ENCODE data around the gene LNX2. TPM values are rescaled to one million over a fixed set of nuclear protein-coding genes. Genes with fewer than 3 reads are reported as not detected.

LNX2 gene
- polyA plus RNA-seq, 1 donor (not counting 4 experiments of a cell fraction or from before 2014, with no cell fraction given), result 17.0 TPM

DNA sequence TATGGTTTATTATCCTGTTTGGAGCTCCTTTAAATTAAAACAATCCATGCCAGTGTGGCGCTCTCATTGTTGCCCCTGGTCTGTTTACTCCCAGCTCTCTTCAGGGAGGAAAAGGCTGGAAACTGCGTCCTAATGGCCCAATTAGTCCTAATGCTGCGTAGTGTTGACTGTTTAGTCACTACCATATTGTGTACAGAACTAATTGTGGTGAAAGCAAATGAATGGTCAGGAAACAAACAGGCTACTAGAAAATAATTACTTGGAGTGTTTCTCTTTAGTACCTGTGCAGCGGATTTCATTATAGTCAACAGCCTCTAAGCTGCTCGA is 115.5 kb downstream of the LNX2 start:
- Histone ChIP-seq H3K36me3 (ENCODE audit: control insufficient read depth in 2 of 2, extremely low read depth in 1 of 2, insufficient read depth in 2 of 2, low read length in 2 of 2) (no peaks in the 10 kb centered on the region), H3K4me2 (ENCODE audit: control insufficient read depth, extremely low read depth, insufficient read depth, low read depth, low read length) (no peak overlapping the region), H3K9me1 (ENCODE audit: control insufficient read depth, extremely low read depth, insufficient read depth, low read length) (no peaks in the 10 kb centered on the region), H3K79me2 (ENCODE audit: control insufficient read depth, insufficient read depth, low read length) (no peaks in the 10 kb centered on the region), H3K4me3 (ENCODE audit: control insufficient read depth in 2 of 3, extremely low read depth in 1 of 3, insufficient read depth in 2 of 3, low read depth in 1 of 3, low read length in 3 of 3) (no peak overlapping the region), H2AFZ (ENCODE audit: control insufficient read depth, low read length) (no peak overlapping the region), H4K20me1 (ENCODE audit: control insufficient read depth, extremely low read depth, insufficient read depth, low read length) (no peaks in the 10 kb centered on the region), H3K9me3 (ENCODE audit: control insufficient read depth, low read depth, low read length) (no peaks in the 10 kb centered on the region), H3K27me3 (ENCODE audit: control insufficient read depth, extremely low read depth, insufficient read depth, low read length) (peaks cover 6% of the 10 kb centered on the region), H3K27ac (ENCODE audit: control insufficient read depth, insufficient read depth, low read length) (no peak overlapping the region), H3K4me1 (ENCODE audit: control insufficient read depth, extremely low read depth, insufficient read depth, low read length) (no peaks in the 10 kb centered on the region), H3K9ac (ENCODE audit: control insufficient read depth, extremely low read depth, insufficient read depth, low read length) (no peak overlapping the region)
- DNase-seq (ENCODE audit: low read depth, low spot score) (no peak), FAIRE-seq (no peak)
- dilution Hi-C loops (cut with MboI; ENCODE audit: extremely low pct_ligation_motif_present, low sequenced_read_pairs), result no loop called here
- TF ChIP-seq, protein P1, sequence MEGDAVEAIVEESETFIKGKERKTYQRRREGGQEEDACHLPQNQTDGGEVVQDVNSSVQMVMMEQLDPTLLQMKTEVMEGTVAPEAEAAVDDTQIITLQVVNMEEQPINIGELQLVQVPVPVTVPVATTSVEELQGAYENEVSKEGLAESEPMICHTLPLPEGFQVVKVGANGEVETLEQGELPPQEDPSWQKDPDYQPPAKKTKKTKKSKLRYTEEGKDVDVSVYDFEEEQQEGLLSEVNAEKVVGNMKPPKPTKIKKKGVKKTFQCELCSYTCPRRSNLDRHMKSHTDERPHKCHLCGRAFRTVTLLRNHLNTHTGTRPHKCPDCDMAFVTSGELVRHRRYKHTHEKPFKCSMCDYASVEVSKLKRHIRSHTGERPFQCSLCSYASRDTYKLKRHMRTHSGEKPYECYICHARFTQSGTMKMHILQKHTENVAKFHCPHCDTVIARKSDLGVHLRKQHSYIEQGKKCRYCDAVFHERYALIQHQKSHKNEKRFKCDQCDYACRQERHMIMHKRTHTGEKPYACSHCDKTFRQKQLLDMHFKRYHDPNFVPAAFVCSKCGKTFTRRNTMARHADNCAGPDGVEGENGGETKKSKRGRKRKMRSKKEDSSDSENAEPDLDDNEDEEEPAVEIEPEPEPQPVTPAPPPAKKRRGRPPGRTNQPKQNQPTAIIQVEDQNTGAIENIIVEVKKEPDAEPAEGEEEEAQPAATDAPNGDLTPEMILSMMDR (optimal IDR thresholded peaks at IDR 0.05 in 1 of 3, IDR thresholded peaks at IDR 0.05 in 1 of 3, conservative IDR thresholded peaks at IDR 0.05 in 1 of 3; ENCODE audit: extremely low read depth in 1 of 3, insufficient read depth in 2 of 3, low read length in 3 of 3), result no peak
- no peak for TF ChIP-seq EZH2 (IDR thresholded peaks at IDR 0.05; ENCODE audit: low read length)

DNA sequence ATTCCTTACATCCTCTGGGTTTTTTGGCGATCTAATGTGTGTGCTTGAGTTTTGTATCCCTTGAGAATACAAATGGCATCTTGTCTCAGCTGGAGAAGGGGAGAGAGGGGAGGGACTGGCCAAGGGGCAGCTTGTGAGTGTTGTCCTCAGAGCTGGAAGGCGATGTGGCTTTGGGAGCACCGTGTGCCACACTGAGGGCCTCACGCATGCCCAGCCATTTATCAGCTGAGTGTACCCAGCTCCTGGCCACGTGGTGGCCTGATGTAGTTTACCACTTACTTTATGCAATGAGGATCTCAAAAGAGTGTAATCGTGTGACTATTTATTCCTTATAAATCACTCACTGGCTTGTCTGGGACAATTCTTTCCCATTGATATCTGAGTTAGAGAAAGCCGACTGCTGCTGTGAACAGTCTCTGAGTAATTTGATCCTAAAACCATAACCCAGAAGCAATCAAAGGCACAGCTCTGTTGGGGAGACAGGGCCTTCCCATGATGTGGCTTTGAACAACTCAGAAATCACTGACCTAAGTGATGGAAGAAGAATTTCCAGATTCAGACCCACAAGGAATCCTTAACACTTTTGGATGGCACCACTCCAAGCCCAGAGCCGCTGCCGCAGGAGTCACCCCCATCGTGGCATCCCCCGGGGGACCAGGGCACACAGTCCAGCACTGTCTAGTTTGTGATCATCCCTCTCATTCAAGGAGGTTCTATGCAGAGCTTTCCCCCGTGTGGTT is 116.0 kb downstream of the LNX2 start:
- DNase-seq (ENCODE audit: low read depth, low spot score) (no peak), FAIRE-seq (no peak)
- no peak overlapping the region for H3K9ac ChIP-seq (ENCODE audit: control insufficient read depth, extremely low read depth, insufficient read depth, low read length)
- H3K27me3 ChIP-seq (ENCODE audit: control insufficient read depth, extremely low read depth, insufficient read depth, low read length), result peaks cover 6% of the 10 kb centered on the region
- no peaks in the 10 kb centered on the region for H4K20me1 ChIP-seq (ENCODE audit: control insufficient read depth, extremely low read depth, insufficient read depth, low read length)
- H3K9me3 ChIP-seq (ENCODE audit: control insufficient read depth, low read depth, low read length), result no peaks in the 10 kb centered on the region
- dilution Hi-C loops (cut with MboI; ENCODE audit: extremely low pct_ligation_motif_present, low sequenced_read_pairs), result no loop called here
- H3K4me3 ChIP-seq (ENCODE audit: control insufficient read depth in 2 of 3, extremely low read depth in 1 of 3, insufficient read depth in 2 of 3, low read depth in 1 of 3, low read length in 3 of 3), result no peak overlapping the region
- TF ChIP-seq, protein P1 (optimal IDR thresholded peaks at IDR 0.05 in 1 of 3, IDR thresholded peaks at IDR 0.05 in 1 of 3, conservative IDR thresholded peaks at IDR 0.05 in 1 of 3; ENCODE audit: extremely low read depth in 1 of 3, insufficient read depth in 2 of 3, low read length in 3 of 3), result no peak
- TF ChIP-seq EZH2 (IDR thresholded peaks at IDR 0.05; ENCODE audit: low read length), result no peak
- H2AFZ ChIP-seq (ENCODE audit: control insufficient read depth, low read length), result no peak overlapping the region
- no peak overlapping the region for H3K27ac ChIP-seq (ENCODE audit: control insufficient read depth, insufficient read depth, low read length)
- no peaks in the 10 kb centered on the region for H3K4me1 ChIP-seq (ENCODE audit: control insufficient read depth, extremely low read depth, insufficient read depth, low read length)
- no peaks in the 10 kb centered on the region for H3K79me2 ChIP-seq (ENCODE audit: control insufficient read depth, insufficient read depth, low read length)
- H3K4me2 ChIP-seq (ENCODE audit: control insufficient read depth, extremely low read depth, insufficient read depth, low read depth, low read length), result no peak overlapping the region
- H3K36me3 ChIP-seq (ENCODE audit: control insufficient read depth in 2 of 2, extremely low read depth in 1 of 2, insufficient read depth in 2 of 2, low read length in 2 of 2), result no peaks in the 10 kb centered on the region
- H3K9me1 ChIP-seq (ENCODE audit: control insufficient read depth, extremely low read depth, insufficient read depth, low read length), result no peaks in the 10 kb centered on the region
